GM23338 (cell line): ENCODE results near the gene DOCK10. TPM values are rescaled to one million over a fixed set of nuclear protein-coding genes. Genes with fewer than 3 reads are reported as not detected.

Experiments used
- ATAC-seq: fragments of 200-7000 bp; cut with Tn5 transposase; 3 replicates; pipeline ENCODE4 v1.9.1; 2020
- DNase-seq: peaks from one replicate; pipeline ENCODE4 v3.0.0-alpha.2; 2015; ENCODE audit warnings: low spot score
- H2AFZ ChIP-seq: fragments of 200-600 bp; sonication (generic); 2 replicates; pipeline ENCODE4 v1.8.0; 2016; ENCODE audit warnings: antibody characterized with exemption, mild to moderate bottlenecking, moderate library complexity
- H3F3A ChIP-seq: fragments of 200-600 bp; sonication (generic); replicated peaks from 2 replicates; pipeline ENCODE4 v1.8.0; 2017; ENCODE audit warnings: antibody characterized with exemption, mixed run types, low read depth
- H3K27ac ChIP-seq: fragments of 200-600 bp; sonication (generic); 2 replicates; pipeline ENCODE4 v1.6.1; 2016; ENCODE audit warnings: low read depth
- H3K27me3 ChIP-seq: fragments of 200-600 bp; sonication (generic); 2 replicates; pipeline ENCODE4 v1.8.0; 2016; ENCODE audit warnings: mild to moderate bottlenecking, mixed run types, moderate library complexity; ENCODE audit not compliant: insufficient read depth
- H3K36me3 ChIP-seq: fragments of 200-600 bp; sonication (generic); 2 replicates; pipeline ENCODE4 v1.8.0; 2016; ENCODE audit warnings: mild to moderate bottlenecking; ENCODE audit not compliant: insufficient read depth
- H3K4me1 ChIP-seq: fragments of 200-600 bp; sonication (generic); 2 replicates; pipeline ENCODE4 v1.8.0; 2016; ENCODE audit warnings: mild to moderate bottlenecking, moderate library complexity; ENCODE audit not compliant: insufficient read depth
- H3K4me2 ChIP-seq: fragments of 200-600 bp; sonication (generic); 2 replicates; pipeline ENCODE4 v1.7.1; 2017; ENCODE audit warnings: mixed run types
- H3K4me3 ChIP-seq: fragments of 200-600 bp; sonication (generic); 2 replicates; pipeline ENCODE4 v1.6.1; 2016; ENCODE audit warnings: mixed run types
- H3K79me2 ChIP-seq: fragments of 200-600 bp; sonication (generic); replicated peaks from 2 replicates; pipeline ENCODE4 v1.8.0; 2017; ENCODE audit warnings: mild to moderate bottlenecking; ENCODE audit not compliant: insufficient read depth
- H3K9me2 ChIP-seq: fragments of 200-600 bp; sonication (generic); 2 replicates; pipeline ENCODE4 v1.8.0; 2017; ENCODE audit not compliant: insufficient read depth
- H4K20me1 ChIP-seq: fragments of 200-600 bp; sonication (generic); replicated peaks from 2 replicates; pipeline ENCODE4 v1.8.0; 2017; ENCODE audit warnings: mild to moderate bottlenecking; ENCODE audit not compliant: insufficient read depth
- H3K27ac Mint-ChIP-seq: 2 replicates; pipeline ENCODE4 v1.8.0; 2020; ENCODE audit warnings: inconsistent platforms, mild to moderate bottlenecking, moderate library complexity, mixed read lengths
- H3K27me3 Mint-ChIP-seq: 3 replicates; pipeline ENCODE4 v1.8.0; 2022; ENCODE audit warnings: low read depth, mild to moderate bottlenecking, moderate library complexity, mixed read lengths, inconsistent platforms; ENCODE audit not compliant: insufficient read depth, poor library complexity
- H3K36me3 Mint-ChIP-seq: 3 replicates; pipeline ENCODE4 v1.8.0; 2021; ENCODE audit warnings: low read depth, mild to moderate bottlenecking, inconsistent platforms, moderate library complexity, mixed read lengths
- H3K4me1 Mint-ChIP-seq: 3 replicates; pipeline ENCODE4 v1.8.0; 2020; ENCODE audit warnings: mild to moderate bottlenecking, inconsistent platforms, mixed read lengths
- H3K4me3 Mint-ChIP-seq: 3 replicates; pipeline ENCODE4 v1.8.0; 2021; ENCODE audit warnings: moderate library complexity, mild to moderate bottlenecking, inconsistent platforms, mixed read lengths
- H3K9me3 Mint-ChIP-seq: 3 replicates; pipeline ENCODE4 v1.8.0; 2020; ENCODE audit warnings: moderate library complexity, mild to moderate bottlenecking, inconsistent platforms, mixed read lengths
- ETS1 ChIP-seq: IDR thresholded peaks from 2 replicates; pipeline ENCODE4 v1.6.1; 2016; ENCODE audit warnings: antibody characterized with exemption
- EZH2 ChIP-seq: fragments of 200-600 bp; sonication (generic); IDR thresholded peaks from one replicate; pipeline ENCODE4 v1.8.0; 2017; ENCODE audit warnings: antibody characterized with exemption, mild to moderate bottlenecking, low read depth; ENCODE audit not compliant: unreplicated experiment
- NANOG ChIP-seq: IDR thresholded peaks from 2 replicates; pipeline ENCODE4 v1.6.1; 2016; ENCODE audit warnings: antibody characterized with exemption, borderline replicate concordance
- POLR2AphosphoS5 ChIP-seq: IDR thresholded peaks from 2 replicates; pipeline ENCODE4 v1.6.1; 2016; ENCODE audit warnings: antibody characterized with exemption, low read depth
- REST ChIP-seq: IDR thresholded peaks from one replicate; pipeline ENCODE4 v1.6.1; 2018; ENCODE audit warnings: antibody characterized with exemption; ENCODE audit not compliant: unreplicated experiment
- STAT1 ChIP-seq: IDR thresholded peaks from one replicate; pipeline ENCODE4 v1.6.1; 2016; ENCODE audit warnings: antibody characterized with exemption; ENCODE audit not compliant: unreplicated experiment
- ZNF114 ChIP-seq: fragments of 250-450 bp; sonication (Bioruptor Pico); IDR thresholded peaks from 2 replicates; pipeline ENCODE4 v1.5.0; 2020; ENCODE audit warnings: mild to moderate bottlenecking, moderate library complexity
- ZNF331 ChIP-seq: fragments of 250-450 bp; sonication (Bioruptor Pico); IDR thresholded peaks from 2 replicates; pipeline ENCODE4 v1.5.0; 2020; ENCODE audit warnings: low read depth, mild to moderate bottlenecking, moderate library complexity
- polyA plus RNA-seq: library from polyadenylated mRNA; unstranded; fragments of >200 nt; fragmentation: Nextera tagmentation; extraction: Ambion mirVana; gene quantifications from 2 replicates; pipeline ENCODE4 v1.2.1, GENCODE V29; 2016
- total RNA-seq: library from RNA; depleted of rRNA; stranded (reverse); fragments of >200 nt; shearing (Covaris generic); gene quantifications from 2 replicates; pipeline ENCODE4 v1.2.3, GENCODE V29; 2014
- TF ChIP-seq, protein P1 (sequence below), 2 experiments: fragments of 200-600 bp in 1 of 2; sonication (generic) in 1 of 2; conservative IDR thresholded peaks; 2 replicates each; pipeline versions ENCODE4 v1.5.1 to v1.6.1; 2016 to 2017; ENCODE audit warnings: antibody characterized with exemption in 2 of 2, low read depth in 2 of 2, mild to moderate bottlenecking in 2 of 2, moderate library complexity in 1 of 2

The DOCK10 gene
- total and polyA plus RNA-seq, 2 experiments from 2014 or later, result 1.0 to 1.7 TPM

DNA sequence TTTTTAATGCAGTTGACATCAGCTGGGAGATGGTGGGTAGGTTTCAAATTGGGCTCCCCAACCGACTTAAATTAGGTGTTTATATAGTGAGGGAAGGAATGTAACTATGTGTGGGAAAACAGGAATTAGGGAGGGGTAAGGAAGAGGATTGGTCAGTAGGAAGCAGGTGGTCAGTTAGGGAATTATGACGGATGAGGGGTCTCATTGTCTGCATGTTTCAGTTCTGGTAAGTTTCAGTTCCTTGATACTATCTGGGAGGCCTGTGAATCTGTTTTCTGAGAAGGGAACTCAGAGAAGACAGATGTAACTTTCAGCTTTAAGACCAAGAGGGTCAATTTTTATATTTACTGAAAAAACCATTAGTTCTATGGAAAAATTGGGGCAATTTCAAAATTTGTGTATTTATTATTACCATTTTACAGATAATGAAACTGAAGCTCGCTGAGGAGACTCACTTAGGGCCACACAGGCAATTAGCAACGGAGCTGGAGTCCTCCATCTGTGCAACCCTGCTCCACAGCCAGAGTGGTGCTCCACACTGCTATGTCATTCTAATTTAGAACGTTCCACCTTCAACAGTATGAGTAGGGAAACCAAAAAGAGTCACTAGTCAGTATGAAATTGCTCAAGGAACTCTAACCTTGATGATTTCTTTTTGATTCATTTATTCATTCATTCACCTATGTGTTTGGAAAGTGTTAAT is 290.1 kb downstream of the DOCK10 start (continued):
- TF ChIP-seq EZH2 (no peak), POLR2AphosphoS5 (no peak), ZNF114 (CRISPR knock-in tag) (no peak), STAT1 (no peak)
- TF ChIP-seq, protein P1, sequence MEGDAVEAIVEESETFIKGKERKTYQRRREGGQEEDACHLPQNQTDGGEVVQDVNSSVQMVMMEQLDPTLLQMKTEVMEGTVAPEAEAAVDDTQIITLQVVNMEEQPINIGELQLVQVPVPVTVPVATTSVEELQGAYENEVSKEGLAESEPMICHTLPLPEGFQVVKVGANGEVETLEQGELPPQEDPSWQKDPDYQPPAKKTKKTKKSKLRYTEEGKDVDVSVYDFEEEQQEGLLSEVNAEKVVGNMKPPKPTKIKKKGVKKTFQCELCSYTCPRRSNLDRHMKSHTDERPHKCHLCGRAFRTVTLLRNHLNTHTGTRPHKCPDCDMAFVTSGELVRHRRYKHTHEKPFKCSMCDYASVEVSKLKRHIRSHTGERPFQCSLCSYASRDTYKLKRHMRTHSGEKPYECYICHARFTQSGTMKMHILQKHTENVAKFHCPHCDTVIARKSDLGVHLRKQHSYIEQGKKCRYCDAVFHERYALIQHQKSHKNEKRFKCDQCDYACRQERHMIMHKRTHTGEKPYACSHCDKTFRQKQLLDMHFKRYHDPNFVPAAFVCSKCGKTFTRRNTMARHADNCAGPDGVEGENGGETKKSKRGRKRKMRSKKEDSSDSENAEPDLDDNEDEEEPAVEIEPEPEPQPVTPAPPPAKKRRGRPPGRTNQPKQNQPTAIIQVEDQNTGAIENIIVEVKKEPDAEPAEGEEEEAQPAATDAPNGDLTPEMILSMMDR (conservative IDR thresholded peaks at IDR 0.05; ENCODE audit: low read depth in 2 of 2), result no peak

DNA sequence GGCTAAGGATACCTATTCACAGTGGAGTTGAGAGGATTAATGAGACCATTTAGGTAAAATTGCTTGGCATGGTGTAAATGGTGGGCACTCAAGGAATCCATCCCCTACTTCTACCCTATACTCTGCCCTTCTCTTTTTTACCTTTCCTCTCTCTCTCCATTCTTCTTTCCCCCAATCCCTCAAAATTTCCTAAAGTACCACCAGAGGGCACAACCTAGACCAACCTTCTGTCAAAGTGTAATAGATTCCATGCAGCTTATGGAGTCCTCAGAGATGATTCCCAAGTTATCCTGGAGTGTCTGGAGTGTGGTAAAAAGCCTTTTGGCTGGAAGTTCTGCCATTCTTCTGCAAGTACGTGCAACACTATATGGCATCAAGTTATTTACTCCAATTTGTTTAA is 293.1 kb downstream of the DOCK10 start:
- Histone ChIP-seq H4K20me1 (no peaks in the 10 kb centered on the region), H3K36me3 (no peaks in the 10 kb centered on the region), H3K4me1 (no peaks in the 10 kb centered on the region), H3K4me3 (no peak overlapping the region), H2AFZ (no peak overlapping the region), H3F3A (no peaks in the 10 kb centered on the region), H3K27ac (no peak overlapping the region), H3K9me2 (0 out of 2 replicates have a peak, but pooled peaks cover 5% of the 10 kb centered on the region), H3K79me2 (no peaks in the 10 kb centered on the region), H3K4me2 (no peak overlapping the region), H3K27me3 (no peaks in the 10 kb centered on the region)
- TF ChIP-seq ETS1, result no peak
- TF ChIP-seq, protein P1 (conservative IDR thresholded peaks at IDR 0.05; ENCODE audit: low read depth in 2 of 2), result peak; percentile 55 to 62
- no peaks in the 10 kb centered on the region for H3K4me1 Mint-ChIP-seq
- no peaks in the 10 kb centered on the region for H3K36me3 Mint-ChIP-seq
- peaks cover 1% of the 10 kb centered on the region for H3K27me3 Mint-ChIP-seq
- peak; percentile 41 for DNase-seq
- peaks cover 4% of the 10 kb centered on the region; the same call in 1 of the 3 replicates for H3K9me3 Mint-ChIP-seq
- H3K4me3 Mint-ChIP-seq, result no peak overlapping the region
- ATAC-seq, result peak; percentile 61
- no peak overlapping the region for H3K27ac Mint-ChIP-seq

DNA sequence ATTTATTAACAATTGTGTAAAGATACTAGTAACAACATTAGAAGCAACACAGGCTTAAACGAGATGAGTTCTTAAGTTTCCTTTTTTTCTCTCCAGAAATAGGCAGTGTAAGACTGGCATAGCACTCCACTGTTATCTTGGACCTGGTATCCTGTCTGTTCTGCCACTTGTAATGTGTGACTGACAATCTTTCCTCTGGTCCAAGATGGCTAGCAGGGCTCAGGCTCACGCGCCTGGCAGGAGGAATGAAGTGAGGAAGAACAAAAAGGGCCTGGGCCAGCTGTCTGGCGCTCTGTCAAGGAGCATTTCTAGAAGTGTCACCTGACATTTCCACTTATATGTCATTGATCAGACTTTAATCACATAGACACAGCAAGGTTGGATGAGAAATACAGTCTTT is 294.5 kb downstream of the DOCK10 start:
- Histone ChIP-seq H4K20me1 (no peaks in the 10 kb centered on the region), H2AFZ (no peak overlapping the region), H3K27ac (no peak overlapping the region), H3K4me3 (no peak overlapping the region), H3K79me2 (no peaks in the 10 kb centered on the region), H3K4me1 (no peaks in the 10 kb centered on the region), H3K4me2 (no peak overlapping the region), H3F3A (no peaks in the 10 kb centered on the region), H3K9me2 (no peaks in the 10 kb centered on the region), H3K36me3 (no peaks in the 10 kb centered on the region), H3K27me3 (no peaks in the 10 kb centered on the region)
- Mint-ChIP-seq H3K27ac (no peak overlapping the region), H3K27me3 (peaks cover 1% of the 10 kb centered on the region), H3K36me3 (no peaks in the 10 kb centered on the region), H3K4me1 (no peaks in the 10 kb centered on the region), H3K4me3 (no peak overlapping the region), H3K9me3 (peaks cover 4% of the 10 kb centered on the region; the same call in 1 of the 3 replicates)
- DNase-seq (no peak), ATAC-seq (no peak)
- TF ChIP-seq REST, result no peak
- TF ChIP-seq NANOG, result no peak
- no peak for TF ChIP-seq POLR2AphosphoS5
- no peak for TF ChIP-seq ETS1
- TF ChIP-seq ZNF331 (CRISPR knock-in tag), result no peak
